ENCODE measurements around the gene HTR3B. TPM values are rescaled to one million over a fixed set of nuclear protein-coding genes. Genes with fewer than 3 reads are reported as not detected.

HTR3B gene
- polyA plus RNA-seq, 1 donor from 2014 or later, result not detected

GRCh38 chr11:113881856-113882255 lies 22.7 kb upstream of the HTR3B start:
- no peaks in the 10 kb centered on the region for H3K36me3 ChIP-seq (ENCODE audit: insufficient read depth, low read length)
- no peak overlapping the region for H3K27ac ChIP-seq (ENCODE audit: low read length)
- TF ChIP-seq REST (IDR thresholded peaks at IDR 0.05; ENCODE audit: borderline replicate concordance) (no peak), MXI1 (conservative IDR thresholded peaks at IDR 0.05; ENCODE audit: poor library complexity, severe bottlenecking) (no peak)
- no peaks in the 10 kb centered on the region for H3K27me3 ChIP-seq (ENCODE audit: insufficient read depth, low read depth, low read length)
- H3K9me3 ChIP-seq (ENCODE audit: low read length), result no peaks in the 10 kb centered on the region
- H3K79me2 ChIP-seq (replicated peaks; ENCODE audit: insufficient read depth, low read length), result no peaks in the 10 kb centered on the region
- no peaks in the 10 kb centered on the region for H3F3A ChIP-seq (ENCODE audit: insufficient read depth, low read length, poor library complexity, severe bottlenecking)
- H3K9me2 ChIP-seq (ENCODE audit: insufficient read depth, low read length), result no peaks in the 10 kb centered on the region
- H2AFZ ChIP-seq (ENCODE audit: low read depth, low read length), result no peak overlapping the region
- H4K20me1 ChIP-seq (ENCODE audit: insufficient read depth), result no peaks in the 10 kb centered on the region
- H3K9ac ChIP-seq (ENCODE audit: low read length), result no peak overlapping the region
- H3K4me3 ChIP-seq (ENCODE audit: low read length), result no peak overlapping the region
- no peak overlapping the region for H3K4me2 ChIP-seq (ENCODE audit: low read length)

GRCh38 chr11:113884361-113884836 lies 20.2 kb upstream of the HTR3B start:
- no peak overlapping the region for H3K27ac ChIP-seq (ENCODE audit: low read length)
- H3K4me3 ChIP-seq (ENCODE audit: low read length), result no peak overlapping the region
- TF ChIP-seq REST (IDR thresholded peaks at IDR 0.05; ENCODE audit: borderline replicate concordance) (no peak), CTCF (IDR thresholded peaks at IDR 0.05; ENCODE audit: poor library complexity, severe bottlenecking) (no peak), EP300 (conservative IDR thresholded peaks at IDR 0.05; ENCODE audit: poor library complexity, severe bottlenecking) (no peak), SMC3 (conservative IDR thresholded peaks at IDR 0.05; ENCODE audit: poor library complexity) (no peak), MXI1 (conservative IDR thresholded peaks at IDR 0.05; ENCODE audit: poor library complexity, severe bottlenecking) (no peak), POLR2AphosphoS5 (IDR thresholded peaks at IDR 0.05) (no peak), EZH2 (IDR thresholded peaks at IDR 0.05; ENCODE audit: borderline replicate concordance, insufficient read depth, low read length, poor library complexity, severe bottlenecking) (no peak), TAF1 (IDR thresholded peaks at IDR 0.05; ENCODE audit: low read depth) (no peak)
- no peaks in the 10 kb centered on the region for H3K36me3 ChIP-seq (ENCODE audit: insufficient read depth, low read length)
- H3K9ac ChIP-seq (ENCODE audit: low read length), result no peak overlapping the region
- H3F3A ChIP-seq (ENCODE audit: insufficient read depth, low read length, poor library complexity, severe bottlenecking), result no peaks in the 10 kb centered on the region
- no peaks in the 10 kb centered on the region for H3K9me2 ChIP-seq (ENCODE audit: insufficient read depth, low read length)
- no peaks in the 10 kb centered on the region for H4K20me1 ChIP-seq (ENCODE audit: insufficient read depth)
- no peaks in the 10 kb centered on the region for H3K9me3 ChIP-seq (ENCODE audit: low read length)
- H3K79me2 ChIP-seq (replicated peaks; ENCODE audit: insufficient read depth, low read length), result no peaks in the 10 kb centered on the region
- no peaks in the 10 kb centered on the region for H3K27me3 ChIP-seq (ENCODE audit: insufficient read depth, low read depth, low read length)
- no peak overlapping the region for H2AFZ ChIP-seq (ENCODE audit: low read depth, low read length)
- no peak overlapping the region for H3K4me2 ChIP-seq (ENCODE audit: low read length)

Measured in neural cell (in vitro differentiated cells).